ENCODE data around the gene PIK3IP1. TPM values are rescaled to one million over a fixed set of nuclear protein-coding genes. Genes with fewer than 3 reads are reported as not detected.

Gene PIK3IP1
- total and polyA plus RNA-seq, 2 of the 8 experiments (the other 6 are each of a cell fraction or from before 2014, with no cell fraction given), result 1.00 to 1.3 TPM

- TF ChIP-seq USF2 (IDR thresholded peaks at IDR 0.05; ENCODE audit: low read length) (no peak), RBBP5 (IDR thresholded peaks at IDR 0.05; ENCODE audit: borderline replicate concordance, low read depth, low read length) (no peak), HDAC6 (IDR thresholded peaks at IDR 0.05; ENCODE audit: low read depth, low read length) (no peak), BCL11A (IDR thresholded peaks at IDR 0.05; ENCODE audit: low read depth in 2 of 2, low read length in 2 of 2) (no peak), CREB1 (IDR thresholded peaks at IDR 0.05) (no peak), SIN3A (conservative IDR thresholded peaks at IDR 0.05 in 1 of 2, IDR thresholded peaks at IDR 0.05 in 1 of 2; ENCODE audit: low read depth in 1 of 2, low read length in 2 of 2) (no peak), GTF2F1 (IDR thresholded peaks at IDR 0.05; ENCODE audit: borderline replicate concordance, low read depth, low read length) (no peak), HDAC2 (IDR thresholded peaks at IDR 0.05; ENCODE audit: borderline replicate concordance in 1 of 2, low read depth in 2 of 2, low read length in 2 of 2) (no peak), SP1 (IDR thresholded peaks at IDR 0.05; ENCODE audit: low read depth, low read length) (no peak), PHF8 (conservative IDR thresholded peaks at IDR 0.05; ENCODE audit: low read depth, low read length) (no peak), SP4 (IDR thresholded peaks at IDR 0.05; ENCODE audit: low read length) (no peak)
- TF ChIP-seq, protein P1, sequence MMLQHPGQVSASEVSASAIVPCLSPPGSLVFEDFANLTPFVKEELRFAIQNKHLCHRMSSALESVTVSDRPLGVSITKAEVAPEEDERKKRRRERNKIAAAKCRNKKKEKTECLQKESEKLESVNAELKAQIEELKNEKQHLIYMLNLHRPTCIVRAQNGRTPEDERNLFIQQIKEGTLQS (IDR thresholded peaks at IDR 0.05; ENCODE audit: insufficient read depth, low read depth, low read length), result no peak
These were observed 40.6 kb upstream of the PIK3IP1 start (continued) for GRCh38 chr22:31332886-31333285.
